Spleen (tissue), 11 donors: Measurements from ENCODE around the gene TPST2. TPM values are rescaled to one million over a fixed set of nuclear protein-coding genes. Genes with fewer than 3 reads are reported as not detected.

Experiments used
- DNase-seq: peaks from one replicate; pipeline ENCODE4 v3.0.0-alpha.2; 2020
- H3K27ac ChIP-seq, 8 donors: fragments of 200-600 bp; sonication (generic) in 7 of 8; 1 replicate in 4 of 8; 2 replicates in 4 of 8; pipeline versions ENCODE4 v1.5.0 to v1.8.0; 2016 to 2021; ENCODE audit warnings: inconsistent platforms in 4 of 8, mild to moderate bottlenecking in 4 of 8, moderate library complexity in 1 of 8
- H3K27me3 ChIP-seq, 7 donors: fragments of 200-600 bp; sonication (generic) in 6 of 7; replicated peaks in 1 of 7; 1 replicate in 4 of 7; 2 replicates in 3 of 7; pipeline versions ENCODE4 v1.5.0 to v1.8.0; 2016 to 2021; ENCODE audit warnings: inconsistent platforms in 3 of 7, mild to moderate bottlenecking in 1 of 7
- H3K36me3 ChIP-seq, 6 donors: fragments of 200-600 bp; sonication (generic) in 5 of 6; 1 replicate in 4 of 6; 2 replicates in 2 of 6; pipeline versions ENCODE4 v1.5.0 to v1.8.0; 2016 to 2021; ENCODE audit warnings: inconsistent platforms in 2 of 6
- H3K4me1 ChIP-seq, 6 donors: fragments of 200-600 bp; sonication (generic) in 5 of 6; 1 replicate in 3 of 6; 2 replicates in 3 of 6; pipeline versions ENCODE4 v1.5.0 to v1.8.0; 2016 to 2021; ENCODE audit warnings: inconsistent platforms in 3 of 6
- H3K4me3 ChIP-seq, 8 donors: fragments of 200-600 bp; sonication (generic) in 7 of 8; 1 replicate in 4 of 8; 2 replicates in 4 of 8; pipeline versions ENCODE4 v1.5.0 to v1.8.0; 2016 to 2021; ENCODE audit warnings: inconsistent platforms in 4 of 8, mild to moderate bottlenecking in 4 of 8, moderate library complexity in 2 of 8
- H3K9me3 ChIP-seq, 8 donors: fragments of 200-600 bp; sonication (generic) in 7 of 8; 1 replicate in 4 of 8; 2 replicates in 4 of 8; pipeline versions ENCODE4 v1.5.0 to v1.8.0; 2016 to 2021; ENCODE audit warnings: inconsistent platforms in 4 of 8
- CTCF ChIP-seq, 11 experiments: fragments of 200-600 bp in 7 of 11; fragments of 450-650 bp in 4 of 11; sonication (generic) in 4 of 11; IDR thresholded peaks in 8 of 11; conservative IDR thresholded peaks in 3 of 11; 1 replicate in 7 of 11; 2 replicates in 4 of 11; pipeline versions ENCODE4 v1.4.0 to v1.8.0; 2016 to 2021; ENCODE audit warnings: antibody characterized with exemption in 11 of 11, inconsistent platforms in 4 of 11, mild to moderate bottlenecking in 1 of 11
- POLR2A ChIP-seq, 3 donors: fragments of 450-650 bp; IDR thresholded peaks; one replicate each; pipeline ENCODE4 v1.5.1; 2017; ENCODE audit warnings: antibody characterized with exemption in 3 of 3, mild to moderate bottlenecking in 1 of 3
- POLR2AphosphoS5 ChIP-seq, 3 donors: sonication (generic); formaldehyde crosslinking; IDR thresholded peaks; one replicate each; pipeline ENCODE4 v1.5.1; 2017; ENCODE audit warnings: antibody characterized with exemption in 3 of 3
- WGBS, 5 donors: extraction: QIAGEN DNeasy Blood & Tissue Kit in 3 of 5; methylation state at CpG; one replicate each; pipeline versions ENCODE4 v1.1.5 to v1.1.7; 2013 to 2018; 5-methylcytosine and 5-hydroxymethylcytosine counted together
- intact Hi-C: fragments of 100-400 bp; cut with DNase I; formaldehyde crosslinking; loops from one replicate; pipeline ENCODE4 v1.15.0; 2023; ENCODE audit warnings: low total_unique reads
- polyA plus RNA-seq, 3 donors: library from polyadenylated mRNA; stranded (reverse); fragments of 200-250 nt; gene quantifications; one replicate each; pipeline ENCODE4 v1.2.1, GENCODE V29; 2013
- total RNA-seq, 7 donors: library from RNA; depleted of rRNA in 3 of 7; stranded (reverse); fragments of >200 nt in 3 of 7; fragmentation: NEBNext Ultra II Directional in 4 of 7; extraction: Animal tissue kit (Norgen Biotek cat#: 25700) in 4 of 7; gene quantifications; one replicate each; pipeline versions ENCODE4 v1.1.0 to v1.2.1, GENCODE V29; 2016 to 2021
- donor health status: healthy with polysubstance abuse.
- donor health status: DM: no; HTN: no; CAD: no; lungs with moderate emphysema.
- donor health status: DM: no; HTN: no; CAD: no.
- donor health status: Bipolar disorder and iron deficiency.
- donor health status: healthy.
- donor health status: DM: no; HTN: no; CAD: no.
- donor health status: DM: yes; HTN: yes; CAD: no.

TPST2 gene
- total and polyA plus RNA-seq, 10 donors: 14.6 to 119 (median 54.3) TPM

DNA sequence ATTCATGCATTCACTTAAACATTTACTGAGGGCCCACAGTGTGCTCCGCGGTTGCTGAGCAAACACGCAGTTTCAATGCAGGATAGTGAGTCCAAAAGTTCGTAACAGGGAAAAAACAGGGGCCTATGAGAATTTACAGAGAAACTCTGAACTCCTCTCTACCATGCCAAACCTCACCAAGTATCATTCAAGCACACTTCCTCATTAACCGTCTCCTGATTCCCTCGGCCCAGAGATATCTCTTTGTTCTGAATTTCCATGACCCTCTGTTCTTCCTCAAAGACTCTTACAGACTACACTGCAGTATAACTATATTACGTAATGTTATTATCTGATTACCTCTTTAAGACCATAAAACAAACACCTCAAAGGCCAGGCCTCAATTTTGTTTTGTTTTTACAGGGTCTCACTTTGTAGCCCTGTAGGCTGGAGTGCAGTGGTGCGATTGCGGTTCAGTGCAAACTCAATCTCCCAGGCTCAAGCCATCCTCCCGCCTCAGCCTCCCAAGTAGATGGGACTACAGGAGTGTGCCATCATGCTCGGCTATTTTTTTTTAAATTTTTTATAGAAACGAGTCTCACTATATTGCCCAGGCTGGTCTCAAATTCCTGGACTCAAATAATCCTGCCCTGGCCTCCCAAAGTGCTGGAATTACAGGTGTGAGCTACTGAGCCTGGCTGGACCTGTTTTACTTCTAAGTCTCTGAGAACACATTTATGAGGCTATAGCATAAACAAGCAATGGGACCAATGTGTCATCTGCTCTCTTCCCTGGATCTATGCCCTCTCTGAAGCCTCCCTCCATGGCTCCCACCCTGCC, 109.9 kb downstream of the TPST2 start:
- TF ChIP-seq CTCF (IDR thresholded peaks at IDR 0.05 in 8 of 11, conservative IDR thresholded peaks at IDR 0.05 in 3 of 11): no peak
- TF ChIP-seq POLR2A (IDR thresholded peaks at IDR 0.05): no peak
- no peak for TF ChIP-seq POLR2AphosphoS5 (IDR thresholded peaks at IDR 0.05)
- intact Hi-C loops: loop anchor here (10.0 kb wide), 1 partner anchor 185 kb away; no protein-coding TSS in a partner anchor
- Histone ChIP-seq H3K36me3 (peaks cover 0 to 45% (median 24%) of the 10 kb centered on the region in 6 donors), H3K9me3 (no peaks in the 10 kb centered on the region), H3K4me1 (peaks cover 51 to 95% (median 74%) of the 10 kb centered on the region in 6 donors), H3K27ac (peak overlapping the region in 7 of 8 donors; percentile 9 to 98 (median 51)), H3K27me3 (no peaks in the 10 kb centered on the region), H3K4me3 (peak overlapping the region in 6 of 8 donors; percentile 2 to 53 (median 12))
- 52 to 59% (median 56%) methylated on average over 12 of the region's 12 CpGs for WGBS, 5 donors
- DNase-seq: no peak

- intact Hi-C loops: no loop called here
- no peak for DNase-seq
- Histone ChIP-seq H3K27ac (peak overlapping the region in 7 of 8 donors; percentile 9 to 98 (median 51)), H3K36me3 (peaks cover 0 to 53% (median 29%) of the 10 kb centered on the region in 6 donors), H3K4me3 (peak overlapping the region in 6 of 8 donors; percentile 2 to 53 (median 12)), H3K4me1 (peaks cover 44 to 95% (median 66%) of the 10 kb centered on the region in 6 donors), H3K9me3 (no peaks in the 10 kb centered on the region), H3K27me3 (no peaks in the 10 kb centered on the region)
- TF ChIP-seq CTCF (IDR thresholded peaks at IDR 0.05 in 8 of 11, conservative IDR thresholded peaks at IDR 0.05 in 3 of 11) (peak in 1 of 11 experiments; percentile 11), POLR2AphosphoS5 (IDR thresholded peaks at IDR 0.05) (no peak), POLR2A (IDR thresholded peaks at IDR 0.05) (no peak)
- WGBS, 5 donors: 27 to 36% (median 31%) methylated on average over 12 of the region's 12 CpGs
Observed at GRCh38 chr22:26479043-26479791, 110.7 kb downstream of the TPST2 start.

DNA sequence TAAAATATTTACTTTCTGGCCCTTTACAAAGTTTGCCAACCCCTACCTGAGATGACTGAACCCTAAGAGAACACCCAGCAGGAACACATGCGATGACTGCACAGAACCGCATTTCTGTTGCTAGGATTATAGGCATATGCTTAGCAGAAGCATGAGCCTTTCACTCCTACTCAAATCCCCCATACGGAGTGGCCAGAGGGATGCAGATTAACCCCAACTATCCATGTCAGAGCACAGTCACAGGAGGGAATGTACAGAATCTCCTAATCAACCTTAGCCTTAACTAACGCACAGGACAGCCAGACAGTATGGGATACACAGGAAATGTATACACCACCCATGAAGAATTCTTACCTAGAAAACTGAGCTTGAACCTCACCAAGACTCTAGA, 112.6 kb downstream of the TPST2 start:
- Histone ChIP-seq H3K27me3 (no peaks in the 10 kb centered on the region), H3K36me3 (peaks cover 7 to 72% (median 47%) of the 10 kb centered on the region in 6 donors), H3K9me3 (no peaks in the 10 kb centered on the region), H3K27ac (peak overlapping the region in 1 of 8 donors; percentile 5), H3K4me1 (peaks cover 35 to 83% (median 52%) of the 10 kb centered on the region in 6 donors), H3K4me3 (no peak overlapping the region)
- no peak for TF ChIP-seq POLR2A (IDR thresholded peaks at IDR 0.05)
- no peak for TF ChIP-seq POLR2AphosphoS5 (IDR thresholded peaks at IDR 0.05)
- TF ChIP-seq CTCF (IDR thresholded peaks at IDR 0.05 in 8 of 11, conservative IDR thresholded peaks at IDR 0.05 in 3 of 11): no peak
- DNase-seq: no peak
- 38 to 70% (median 43%) methylated on average over 4 of the region's 4 CpGs for WGBS, 5 donors
- intact Hi-C loops: no loop called here
